Glomerular endothelial cell (primary cell): ENCODE data around the gene DGKB. TPM values are rescaled to one million over a fixed set of nuclear protein-coding genes. Genes with fewer than 3 reads are reported as not detected.
"Not testable (repeated sequence)": the region's sequence is repeated elsewhere in the genome, so short reads cannot be mapped to it uniquely, and the experiment has no call there.

ENCODE experiments used
- DNase-seq: peaks from one replicate; pipeline ENCODE4 v3.0.0-alpha.2; 2011; ENCODE audit warnings: low read depth, low spot score; ENCODE audit errors: extremely low read depth
- total RNA-seq: library from RNA; depleted of rRNA; stranded (reverse); fragments of >200 nt; gene quantifications from 2 replicates; pipeline ENCODE4 v1.2.3, GENCODE V29; 2015

DGKB gene
- total RNA-seq, 1 donor from 2014 or later, result 0.29 TPM

- no peak for DNase-seq
Observed at GRCh38 chr7:14332155-14332554, 570.4 kb downstream of the DGKB start.

DNA sequence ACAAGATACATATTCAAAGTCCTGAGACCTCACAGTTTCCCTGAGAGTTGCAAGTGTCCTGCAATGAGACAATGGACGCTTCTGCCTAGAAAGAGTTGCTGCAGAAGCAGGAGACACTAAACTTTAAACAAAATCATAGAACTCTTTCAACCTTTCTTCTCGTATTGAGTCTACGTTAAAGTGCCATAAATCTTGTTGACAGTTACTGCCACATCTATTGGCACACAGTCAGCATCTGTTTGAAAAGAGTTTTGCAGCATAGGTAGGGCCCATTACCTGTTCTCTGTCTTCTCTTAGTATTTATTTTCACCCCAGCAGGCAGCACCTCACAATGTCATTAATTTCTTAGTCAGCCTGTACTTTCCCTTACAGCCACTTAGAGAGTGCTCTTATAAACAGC is 577.8 kb downstream of the DGKB start:
- DNase-seq, result no peak

GRCh38 chr7:14322724-14323123 is 579.8 kb downstream of the DGKB start:
- no peak for DNase-seq

DNA sequence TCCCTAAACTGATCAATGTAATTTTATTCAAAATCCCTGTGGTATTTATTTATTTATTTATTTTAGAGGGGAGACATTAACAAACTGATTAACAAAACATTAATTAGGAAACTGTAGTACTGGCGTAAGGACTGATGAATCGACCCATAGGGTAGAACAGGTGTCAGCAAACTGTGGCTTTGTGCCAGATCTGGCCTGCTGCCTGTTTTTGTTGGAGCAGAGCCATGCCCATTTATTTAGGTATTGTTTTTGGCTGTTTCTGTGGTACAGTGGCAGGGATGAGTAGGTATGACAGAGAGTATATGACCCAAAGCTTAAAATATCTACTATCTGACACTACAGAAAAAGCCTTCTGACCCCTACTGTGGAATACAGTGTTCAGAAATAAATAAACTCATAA is 580.6 kb downstream of the DGKB start:
- no peak for DNase-seq

DNA sequence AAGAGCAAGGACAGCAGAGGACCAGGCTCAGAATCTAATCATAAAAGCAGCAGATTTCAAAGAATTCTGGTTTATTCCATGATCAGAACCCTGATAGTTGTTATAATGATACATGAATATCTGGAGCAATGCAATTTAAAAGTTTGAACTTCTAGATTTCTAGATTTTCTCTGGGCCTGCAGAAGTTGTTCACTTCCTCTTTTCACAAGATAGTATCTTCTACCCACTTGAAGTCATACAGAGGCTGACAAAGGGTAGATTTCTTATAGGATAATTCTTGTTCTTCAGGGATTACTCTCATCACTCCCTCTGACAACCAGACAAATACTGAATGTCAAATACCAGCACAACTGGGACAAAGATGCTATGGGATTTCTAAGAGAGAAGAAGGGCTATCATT is 593.1 kb downstream of the DGKB start:
- no peak for DNase-seq

DNA sequence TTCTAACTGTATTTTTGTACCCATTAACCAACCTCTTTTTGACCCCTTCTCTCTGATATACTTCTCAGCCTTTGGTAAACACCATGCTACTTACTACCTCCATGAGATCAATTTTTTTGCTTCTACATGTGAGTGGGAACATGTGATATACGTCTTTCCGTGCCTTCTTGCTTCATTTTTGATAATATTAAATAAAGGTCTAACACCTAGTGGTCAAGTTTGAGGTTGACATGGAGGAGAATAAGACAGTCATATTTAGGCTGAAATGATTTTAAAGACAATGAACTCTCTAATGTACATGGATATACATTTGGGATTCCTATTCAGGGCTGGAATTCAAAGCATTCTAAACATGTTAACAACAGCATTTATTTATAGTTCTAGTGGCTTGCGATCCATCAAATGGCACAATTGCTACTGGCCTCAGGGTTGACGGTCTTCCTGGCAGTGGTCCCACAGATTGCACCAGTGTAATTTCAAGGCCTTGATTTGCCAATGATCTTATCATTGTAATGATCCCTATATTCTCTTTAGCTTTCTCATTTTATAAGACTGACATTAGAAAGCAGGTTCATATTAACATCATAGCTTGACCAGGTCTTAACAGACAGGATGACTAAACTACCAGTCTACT is 597.2 kb downstream of the DGKB start:
- DNase-seq, result no peak

GRCh38 chr7:14303536-14303935 is 599.0 kb downstream of the DGKB start:
- DNase-seq, result no peak

DNA sequence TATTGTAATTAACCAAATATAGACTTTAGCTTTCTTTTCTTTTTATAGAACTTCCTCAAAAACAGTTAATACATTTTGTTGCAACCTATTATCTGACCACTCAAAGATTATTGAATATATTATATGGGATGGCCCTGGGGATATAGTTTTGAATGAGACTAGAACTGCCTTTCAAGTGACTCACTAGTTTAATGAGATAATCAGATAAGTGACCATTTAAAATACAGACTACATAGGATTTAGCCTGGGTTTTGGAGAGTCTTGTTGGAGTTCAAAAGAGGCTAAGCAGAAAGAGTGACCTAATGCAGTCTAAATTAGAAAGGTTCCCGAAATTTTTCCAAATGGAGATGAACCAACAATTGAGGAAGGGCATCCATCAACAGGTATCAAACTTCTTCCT is 607.9 kb downstream of the DGKB start:
- DNase-seq, result no peak

DNA sequence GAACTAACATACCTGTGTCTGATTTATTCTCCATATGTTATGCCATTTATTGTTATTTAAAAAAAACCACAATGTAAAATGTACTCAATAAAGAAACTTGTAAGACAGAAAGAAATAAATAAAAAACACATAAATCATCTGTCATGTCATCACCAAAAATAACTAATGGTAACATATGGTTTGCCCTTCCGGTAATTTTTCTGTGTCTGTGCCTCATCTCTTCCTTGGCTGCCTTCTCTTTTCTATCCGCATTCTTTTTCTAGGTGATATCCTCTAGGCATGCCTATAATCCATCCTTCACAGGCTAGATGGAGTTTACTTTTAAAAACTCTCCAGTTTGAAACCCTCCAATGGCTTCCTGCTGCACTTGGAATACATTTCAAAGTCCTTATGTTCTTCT is 609.1 kb downstream of the DGKB start:
- no peak for DNase-seq

DNA sequence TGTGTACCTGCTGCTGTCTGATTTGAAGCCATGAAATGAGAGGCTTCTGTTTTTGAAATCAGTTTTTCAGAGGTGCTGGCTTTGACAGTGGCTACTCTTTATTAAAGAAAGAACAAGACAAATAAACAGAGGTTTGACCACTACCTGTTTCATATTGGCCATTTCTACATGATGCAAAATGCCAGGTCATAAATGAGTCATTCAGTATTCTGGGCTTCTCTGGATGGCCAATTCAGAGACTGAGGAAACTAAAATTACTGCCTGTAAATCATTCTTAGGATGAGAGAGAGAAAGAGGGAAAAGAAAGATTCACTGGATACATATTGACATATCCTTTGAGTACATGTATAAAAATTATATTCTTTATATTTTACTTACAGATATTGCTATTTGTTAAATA is 609.8 kb downstream of the DGKB start:
- no peak for DNase-seq

DNA sequence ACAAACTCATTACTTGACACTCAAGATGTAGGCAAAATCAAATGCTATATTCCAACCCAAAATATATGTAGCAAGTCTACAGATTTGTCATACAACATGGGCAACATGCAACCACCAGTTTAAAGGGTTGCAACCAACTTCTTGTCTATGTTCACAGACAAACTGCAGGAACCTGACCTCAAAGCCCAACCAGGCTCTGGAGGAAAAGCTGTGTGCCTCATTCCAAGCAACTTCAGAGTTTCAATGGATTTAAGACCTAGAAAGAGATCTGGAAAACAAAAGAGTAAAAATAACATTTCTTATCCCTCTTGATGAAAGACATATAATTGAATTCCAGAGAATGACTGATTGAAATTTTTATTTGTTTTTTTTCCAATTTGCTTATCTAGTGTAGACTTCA is 612.6 kb downstream of the DGKB start:
- no peak for DNase-seq

DNA sequence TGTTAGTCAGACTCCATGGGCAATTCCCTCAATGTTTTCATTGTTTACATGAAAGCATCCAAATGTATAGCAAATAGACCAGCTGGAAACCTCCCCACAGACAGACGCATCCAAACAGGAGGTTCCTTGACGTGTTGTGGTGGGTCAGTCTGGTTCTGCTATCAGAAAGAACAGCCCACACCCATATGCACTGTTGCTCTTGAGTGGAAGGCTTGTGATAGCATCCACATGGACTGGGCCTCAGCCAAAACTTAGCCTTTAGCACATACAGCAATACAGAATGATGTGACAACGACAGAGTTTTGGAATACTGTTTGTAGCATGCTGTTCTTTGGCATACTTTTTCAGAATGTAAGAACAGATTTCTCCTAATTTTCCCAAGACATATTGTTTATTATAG is 613.9 kb downstream of the DGKB start:
- DNase-seq, result no peak

DNA sequence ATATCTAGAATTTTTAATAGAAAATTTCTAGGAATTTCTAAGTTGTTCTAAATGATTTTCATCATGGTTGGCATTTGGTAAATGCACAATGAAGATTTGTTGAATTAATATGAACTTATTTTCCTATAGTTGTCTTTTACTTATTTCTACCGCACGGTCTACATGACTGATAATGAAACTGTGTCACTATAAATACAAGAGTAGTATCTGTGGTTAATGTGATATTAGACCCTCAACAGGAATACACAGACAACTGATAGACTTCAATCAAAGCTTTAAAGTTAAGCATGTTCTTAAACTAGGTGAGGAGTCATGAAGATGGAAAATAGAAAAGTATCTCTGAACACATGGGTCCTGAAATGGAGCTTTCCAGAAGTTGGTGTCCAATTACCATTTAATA is 615.2 kb downstream of the DGKB start:
- DNase-seq, result no peak

- DNase-seq, result no peak
Observed at GRCh38 chr7:14286036-14286435, 616.5 kb downstream of the DGKB start.

GRCh38 chr7:14279065-14279871 is 623.3 kb downstream of the DGKB start:
- not testable (repeated sequence) for DNase-seq

- DNase-seq, result no peak
Observed at GRCh38 chr7:14275356-14275755, 627.2 kb downstream of the DGKB start.

DNA sequence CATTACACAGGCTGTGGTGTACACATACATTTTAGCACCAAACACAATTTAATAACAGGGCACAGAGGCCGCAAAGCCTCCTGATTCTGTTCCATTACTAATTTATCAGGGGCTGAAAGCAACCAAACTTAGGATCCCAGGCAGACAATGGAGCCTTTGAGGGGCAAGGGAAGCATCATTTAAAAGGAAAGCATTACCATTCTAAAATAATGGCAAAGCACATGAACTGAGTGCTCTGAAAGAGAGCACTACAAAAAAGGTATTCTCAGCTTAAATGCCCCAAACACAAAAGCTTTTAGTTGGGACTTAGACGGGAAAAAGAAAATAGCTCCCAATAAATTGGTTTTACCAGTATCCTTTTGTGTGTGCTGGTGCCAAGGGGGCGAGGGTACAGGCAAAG is 631.1 kb downstream of the DGKB start:
- DNase-seq, result no peak

GRCh38 chr7:14270099-14270498 is 632.5 kb downstream of the DGKB start:
- no peak for DNase-seq

GRCh38 chr7:14260011-14260410 is 642.5 kb downstream of the DGKB start:
- DNase-seq, result no peak

DNA sequence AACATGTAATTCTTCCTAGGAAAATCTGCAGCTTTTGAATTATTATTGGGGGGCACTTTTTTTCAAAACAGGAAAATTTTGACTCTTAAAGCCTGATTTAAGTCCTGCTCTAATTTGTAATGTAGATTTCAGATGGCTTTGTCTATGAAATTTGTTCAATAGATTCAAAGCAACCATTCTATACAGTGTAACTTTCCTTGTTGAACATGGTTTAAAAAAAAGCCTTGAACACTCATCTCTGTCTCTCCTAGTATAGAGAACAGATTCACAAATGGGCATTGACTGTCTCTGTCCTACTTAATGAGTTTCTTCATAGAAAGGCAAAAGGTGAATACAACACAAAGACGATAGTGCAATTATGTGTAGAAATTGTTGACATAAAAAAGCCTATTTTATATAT is 643.7 kb downstream of the DGKB start:
- DNase-seq, result no peak

- DNase-seq, result no peak
Observed at GRCh38 chr7:14258441-14258840, 644.1 kb downstream of the DGKB start.

DNA sequence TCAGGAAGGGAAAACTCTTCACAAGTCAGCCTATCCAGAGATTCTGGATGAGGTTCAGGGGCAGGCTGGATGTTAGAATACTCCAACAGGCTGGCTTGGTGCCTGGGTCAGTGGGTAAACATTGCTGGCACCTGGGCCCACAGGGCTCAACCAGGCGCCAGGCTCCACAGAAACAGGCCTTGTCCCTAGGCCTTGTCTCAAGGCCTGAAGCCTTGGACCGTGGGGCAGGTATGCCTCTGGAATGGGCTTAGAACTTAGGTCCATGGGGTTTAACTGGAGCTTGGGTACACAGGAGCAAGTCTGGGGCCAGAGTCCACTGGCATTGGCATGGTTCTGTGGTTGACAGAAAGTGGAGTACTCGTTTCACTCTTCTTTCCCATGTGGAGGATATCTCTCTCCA is 650.1 kb downstream of the DGKB start:
- no peak for DNase-seq

GRCh38 chr7:14242175-14242574 is 660.4 kb downstream of the DGKB start:
- DNase-seq, result no peak
